ENCODE measurements around the gene MAD1L1. TPM values are rescaled to one million over a fixed set of nuclear protein-coding genes. Genes with fewer than 3 reads are reported as not detected.

The MAD1L1 gene
- total RNA-seq, 1 experiment from 2014 or later: 38.5 TPM

DNA sequence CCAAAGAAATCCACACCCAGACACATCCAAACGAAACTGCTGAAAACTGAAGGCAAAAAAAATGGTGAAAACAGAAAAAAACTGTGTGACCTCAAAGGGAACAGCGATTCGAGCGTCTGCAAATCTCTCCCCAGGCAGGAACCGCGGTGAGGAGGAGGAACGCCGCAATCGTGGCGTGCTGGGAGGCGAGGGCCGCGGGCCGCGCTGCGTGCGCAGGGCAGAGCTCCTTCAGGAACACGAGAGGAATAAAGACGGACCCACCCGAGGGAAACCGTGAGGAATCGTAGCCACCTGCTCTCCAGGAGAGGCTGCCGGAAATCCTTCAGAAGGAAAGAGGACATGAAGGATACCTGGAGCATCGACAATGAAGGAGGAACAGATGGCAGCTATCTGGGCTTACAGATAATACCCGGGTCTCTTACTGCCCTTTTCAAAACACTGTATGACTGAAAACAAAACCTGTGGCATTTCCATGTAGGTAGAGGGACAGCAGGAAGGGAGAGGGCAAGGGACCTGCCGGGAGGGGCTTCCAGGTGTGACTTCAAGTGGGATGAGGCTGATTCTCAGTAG, 266.0 kb downstream of the MAD1L1 start:
- H3K79me2 ChIP-seq (ENCODE audit: insufficient read depth, low read length): no peaks in the 10 kb centered on the region
- DNase-seq (ENCODE audit: low read depth, low spot score) (no peak), ATAC-seq (no peak)
- no TSS peak for BruUV-seq (replicated peaks)
- H3K9me2 ChIP-seq (ENCODE audit: insufficient read depth): no peaks in the 10 kb centered on the region
- H3K9me3 ChIP-seq (ENCODE audit: control insufficient read depth in 1 of 2, insufficient read depth in 1 of 2, low read depth in 1 of 2, low read length in 2 of 2): peaks cover 0 to 2% of the 10 kb centered on the region in 2 experiments; a peak in 1 of 4 replicates
- no peak overlapping the region for H3K4me3 ChIP-seq (replicated peaks in 1 of 2; ENCODE audit: low read depth in 1 of 2, low read length in 2 of 2)
- CTCF ChIA-PET: no interaction called here
- H3K4me1 ChIP-seq (ENCODE audit: control insufficient read depth in 1 of 2, insufficient read depth in 2 of 2, low read length in 2 of 2): peaks cover 0 to 7% of the 10 kb centered on the region in 2 experiments; a peak in 3 of 4 replicates
- no peaks in the 10 kb centered on the region for H3K27me3 ChIP-seq (ENCODE audit: insufficient read depth, low read length)
- no peak overlapping the region for H3K27ac ChIP-seq (ENCODE audit: low read depth, low read length)
- H2AFZ ChIP-seq (ENCODE audit: low read depth, low read length, poor library complexity, severe bottlenecking): no peak overlapping the region
- RAD21 ChIA-PET (ENCODE audit: low non-redundant PET in 1 of 2, low total read pairs in 2 of 2, uncharacterized antibody in 2 of 2, unreplicated experiment in 2 of 2): no interaction called here
- intact Hi-C loops (cut with micrococcal nuclease): no loop called here
- TF ChIP-seq RAD21 (IDR thresholded peaks at IDR 0.05; ENCODE audit: low read depth) (no peak), SRF (IDR thresholded peaks at IDR 0.05; ENCODE audit: low read depth) (no peak), CBX3 (IDR thresholded peaks at IDR 0.05; ENCODE audit: low read depth) (no peak), EGR1 (IDR thresholded peaks at IDR 0.05; ENCODE audit: low read depth) (no peak), ZFX (IDR thresholded peaks at IDR 0.05) (no peak), EZH2 (IDR thresholded peaks at IDR 0.05) (no peak), JUND (IDR thresholded peaks at IDR 0.05) (no peak), POLR2A (IDR thresholded peaks at IDR 0.05; ENCODE audit: borderline replicate concordance, extremely low read depth, insufficient read depth, insufficient read length) (no peak)
- TF ChIP-seq, protein P1, sequence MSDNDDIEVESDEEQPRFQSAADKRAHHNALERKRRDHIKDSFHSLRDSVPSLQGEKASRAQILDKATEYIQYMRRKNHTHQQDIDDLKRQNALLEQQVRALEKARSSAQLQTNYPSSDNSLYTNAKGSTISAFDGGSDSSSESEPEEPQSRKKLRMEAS (IDR thresholded peaks at IDR 0.05): no peak
- TF ChIP-seq, protein P2, sequence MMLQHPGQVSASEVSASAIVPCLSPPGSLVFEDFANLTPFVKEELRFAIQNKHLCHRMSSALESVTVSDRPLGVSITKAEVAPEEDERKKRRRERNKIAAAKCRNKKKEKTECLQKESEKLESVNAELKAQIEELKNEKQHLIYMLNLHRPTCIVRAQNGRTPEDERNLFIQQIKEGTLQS (IDR thresholded peaks at IDR 0.05): no peak
- POLR2A ChIA-PET: no interaction called here
- H3K4me2 ChIP-seq (ENCODE audit: low read length): no peak overlapping the region
- H3K36me3 ChIP-seq (ENCODE audit: control insufficient read depth in 1 of 2, insufficient read depth in 2 of 2, low read length in 2 of 2): no peaks in the 10 kb centered on the region
- H4K20me1 ChIP-seq (ENCODE audit: insufficient read depth): no peaks in the 10 kb centered on the region
- H3K9ac ChIP-seq (ENCODE audit: low read length): no peak overlapping the region

DNA sequence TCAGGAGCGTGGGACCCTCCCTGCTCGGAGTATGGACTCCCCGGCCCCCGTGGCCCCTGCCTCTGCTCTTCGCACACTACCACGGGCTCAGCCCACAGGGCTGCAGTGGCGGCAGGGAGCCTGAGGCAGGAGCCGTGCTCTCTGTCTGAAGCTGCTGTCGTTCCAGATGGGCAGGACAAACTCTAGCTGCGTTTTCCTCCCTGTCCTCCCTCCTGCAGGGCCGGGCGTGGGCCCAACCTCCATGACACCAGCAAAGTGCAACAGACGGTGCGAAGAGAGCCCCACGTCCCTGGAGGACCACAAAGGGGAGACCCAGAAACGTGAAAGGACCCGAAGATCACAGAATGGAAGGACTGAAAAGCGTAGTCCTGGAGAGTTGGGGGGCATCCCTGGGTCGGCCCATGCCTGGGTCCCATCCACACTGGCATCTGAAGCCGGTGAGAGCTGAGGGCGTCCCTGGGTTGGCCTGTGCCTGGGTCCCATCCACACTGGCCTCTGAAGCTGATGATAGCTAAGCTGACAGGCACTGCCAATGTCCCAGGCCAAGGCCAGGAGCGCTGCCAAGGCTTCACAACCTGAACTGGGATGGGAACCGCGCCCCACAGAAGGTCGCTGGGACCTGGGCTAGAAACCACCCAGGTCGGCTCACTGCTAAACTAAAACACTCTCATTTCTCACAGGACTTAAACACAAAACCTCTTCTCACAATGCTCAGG, 267.0 kb downstream of the MAD1L1 start:
- H3K36me3 ChIP-seq (ENCODE audit: control insufficient read depth in 1 of 2, insufficient read depth in 2 of 2, low read length in 2 of 2): 0 out of 4 replicates have a peak, but pooled peaks cover 0 to 3% of the 10 kb centered on the region in 2 experiments
- H3K4me3 ChIP-seq (replicated peaks in 1 of 2; ENCODE audit: low read depth in 1 of 2, low read length in 2 of 2): no peak overlapping the region
- H3K4me1 ChIP-seq (ENCODE audit: control insufficient read depth in 1 of 2, insufficient read depth in 2 of 2, low read length in 2 of 2): peaks cover 0 to 15% of the 10 kb centered on the region in 2 experiments; a peak in 3 of 4 replicates
- ChIA-PET POLR2A (no interaction called here), RAD21 (ENCODE audit: low non-redundant PET in 1 of 2, low total read pairs in 2 of 2, uncharacterized antibody in 2 of 2, unreplicated experiment in 2 of 2) (no interaction called here), CTCF (no interaction called here)
- TF ChIP-seq ELF1 (IDR thresholded peaks at IDR 0.05; ENCODE audit: borderline replicate concordance, low read depth) (no peak), SP1 (IDR thresholded peaks at IDR 0.05; ENCODE audit: low read depth) (no peak), ZFX (IDR thresholded peaks at IDR 0.05) (no peak), RAD21 (IDR thresholded peaks at IDR 0.05; ENCODE audit: low read depth) (no peak), CBX3 (IDR thresholded peaks at IDR 0.05; ENCODE audit: low read depth) (no peak), POLR2AphosphoS5 (IDR thresholded peaks at IDR 0.05; ENCODE audit: low read depth, low read length) (no peak), POLR2A (IDR thresholded peaks at IDR 0.05; ENCODE audit: borderline replicate concordance, extremely low read depth, insufficient read depth, insufficient read length) (no peak), FOSL1 (IDR thresholded peaks at IDR 0.05; ENCODE audit: low read depth) (no peak), SIN3A (IDR thresholded peaks at IDR 0.05; ENCODE audit: low read depth) (no peak), EZH2 (IDR thresholded peaks at IDR 0.05) (no peak), JUND (IDR thresholded peaks at IDR 0.05) (no peak)
- TF ChIP-seq, protein P1 (IDR thresholded peaks at IDR 0.05): no peak
- TF ChIP-seq, protein P2 (IDR thresholded peaks at IDR 0.05): no peak
- TF ChIP-seq, protein P3, sequence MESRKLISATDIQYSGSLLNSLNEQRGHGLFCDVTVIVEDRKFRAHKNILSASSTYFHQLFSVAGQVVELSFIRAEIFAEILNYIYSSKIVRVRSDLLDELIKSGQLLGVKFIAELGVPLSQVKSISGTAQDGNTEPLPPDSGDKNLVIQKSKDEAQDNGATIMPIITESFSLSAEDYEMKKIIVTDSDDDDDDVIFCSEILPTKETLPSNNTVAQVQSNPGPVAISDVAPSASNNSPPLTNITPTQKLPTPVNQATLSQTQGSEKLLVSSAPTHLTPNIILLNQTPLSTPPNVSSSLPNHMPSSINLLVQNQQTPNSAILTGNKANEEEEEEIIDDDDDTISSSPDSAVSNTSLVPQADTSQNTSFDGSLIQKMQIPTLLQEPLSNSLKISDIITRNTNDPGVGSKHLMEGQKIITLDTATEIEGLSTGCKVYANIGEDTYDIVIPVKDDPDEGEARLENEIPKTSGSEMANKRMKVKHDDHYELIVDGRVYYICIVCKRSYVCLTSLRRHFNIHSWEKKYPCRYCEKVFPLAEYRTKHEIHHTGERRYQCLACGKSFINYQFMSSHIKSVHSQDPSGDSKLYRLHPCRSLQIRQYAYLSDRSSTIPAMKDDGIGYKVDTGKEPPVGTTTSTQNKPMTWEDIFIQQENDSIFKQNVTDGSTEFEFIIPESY (IDR thresholded peaks at IDR 0.05; ENCODE audit: extremely low read depth, insufficient replicate concordance, low read length): no peak
- H3K27me3 ChIP-seq (ENCODE audit: insufficient read depth, low read length): no peaks in the 10 kb centered on the region
- intact Hi-C loops (cut with micrococcal nuclease): no loop called here
- H2AFZ ChIP-seq (ENCODE audit: low read depth, low read length, poor library complexity, severe bottlenecking): no peak overlapping the region
- DNase-seq (ENCODE audit: low read depth, low spot score) (no peak), ATAC-seq (no peak)
- no peaks in the 10 kb centered on the region for H4K20me1 ChIP-seq (ENCODE audit: insufficient read depth)
- no peak overlapping the region for H3K4me2 ChIP-seq (ENCODE audit: low read length)
- H3K79me2 ChIP-seq (ENCODE audit: insufficient read depth, low read length): no peaks in the 10 kb centered on the region
- no peak overlapping the region for H3K9ac ChIP-seq (ENCODE audit: low read length)
- no peak overlapping the region for H3K27ac ChIP-seq (ENCODE audit: low read depth, low read length)
- BruUV-seq (replicated peaks): no TSS peak
- H3K9me3 ChIP-seq (ENCODE audit: control insufficient read depth in 1 of 2, insufficient read depth in 1 of 2, low read depth in 1 of 2, low read length in 2 of 2): peaks cover 0 to 4% of the 10 kb centered on the region in 2 experiments; a peak in 1 of 4 replicates
- no peaks in the 10 kb centered on the region for H3K9me2 ChIP-seq (ENCODE audit: insufficient read depth)
